ENCODE results near the gene TNXB. TPM values are rescaled to one million over a fixed set of nuclear protein-coding genes. Genes with fewer than 3 reads are reported as not detected.
"Not testable (repeated sequence)": the region's sequence is repeated elsewhere in the genome, so short reads cannot be mapped to it uniquely, and the experiment has no call there.

The TNXB gene
- total RNA-seq, 1 experiment from 2014 or later = 2.7 TPM

DNA sequence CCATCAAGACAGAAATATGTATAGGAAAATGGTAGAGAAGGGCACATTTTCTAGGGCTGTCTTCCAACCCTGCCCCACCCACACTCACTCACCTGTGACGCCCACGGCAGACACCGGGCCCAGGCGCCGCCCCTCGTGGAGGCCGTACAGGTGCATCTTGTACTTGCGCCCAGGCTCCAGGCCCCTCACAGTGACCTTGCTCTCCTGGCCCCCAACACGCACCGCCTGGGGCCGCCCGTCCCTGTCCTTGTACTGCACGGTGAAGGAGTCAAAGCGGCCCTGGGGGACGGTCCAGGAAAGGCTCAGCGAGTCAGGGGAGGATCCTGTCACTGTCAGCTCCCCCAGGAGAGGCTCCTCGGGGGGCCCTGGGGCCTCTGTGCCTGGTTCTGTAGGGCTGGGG is 51.2 kb downstream of the TNXB start:
- BruUV-seq (replicated peaks) = no TSS peak
- Mint-ChIP-seq H3K27me3 (ENCODE audit: insufficient read depth, unreplicated experiment) (peaks cover 10% of the 10 kb centered on the region), H3K9me3 (ENCODE audit: unreplicated experiment) (no peaks in the 10 kb centered on the region), H3K27ac (ENCODE audit: unreplicated experiment) (no peak overlapping the region), H3K4me1 (ENCODE audit: low read depth, unreplicated experiment) (no peaks in the 10 kb centered on the region), H3K36me3 (ENCODE audit: insufficient read depth, unreplicated experiment) (no peaks in the 10 kb centered on the region), H3K4me3 (ENCODE audit: unreplicated experiment) (no peak overlapping the region)
- POLR2A ChIA-PET = no interaction called here
- CTCF ChIA-PET = no interaction called here
- H3K4me3 ChIP-seq (ENCODE audit: low read depth, low read length) = no peak overlapping the region
- no peaks in the 10 kb centered on the region for H3K27me3 ChIP-seq (replicated peaks; ENCODE audit: control insufficient read depth, insufficient read depth, low read length)
- H3K36me3 ChIP-seq (ENCODE audit: control insufficient read depth, insufficient read depth, low read length) = no peaks in the 10 kb centered on the region
- intact Hi-C loops (cut with micrococcal nuclease; ENCODE audit: unreplicated experiment) = no loop called here
- no peaks in the 10 kb centered on the region for H3K4me1 ChIP-seq
- TF ChIP-seq, protein P1, sequence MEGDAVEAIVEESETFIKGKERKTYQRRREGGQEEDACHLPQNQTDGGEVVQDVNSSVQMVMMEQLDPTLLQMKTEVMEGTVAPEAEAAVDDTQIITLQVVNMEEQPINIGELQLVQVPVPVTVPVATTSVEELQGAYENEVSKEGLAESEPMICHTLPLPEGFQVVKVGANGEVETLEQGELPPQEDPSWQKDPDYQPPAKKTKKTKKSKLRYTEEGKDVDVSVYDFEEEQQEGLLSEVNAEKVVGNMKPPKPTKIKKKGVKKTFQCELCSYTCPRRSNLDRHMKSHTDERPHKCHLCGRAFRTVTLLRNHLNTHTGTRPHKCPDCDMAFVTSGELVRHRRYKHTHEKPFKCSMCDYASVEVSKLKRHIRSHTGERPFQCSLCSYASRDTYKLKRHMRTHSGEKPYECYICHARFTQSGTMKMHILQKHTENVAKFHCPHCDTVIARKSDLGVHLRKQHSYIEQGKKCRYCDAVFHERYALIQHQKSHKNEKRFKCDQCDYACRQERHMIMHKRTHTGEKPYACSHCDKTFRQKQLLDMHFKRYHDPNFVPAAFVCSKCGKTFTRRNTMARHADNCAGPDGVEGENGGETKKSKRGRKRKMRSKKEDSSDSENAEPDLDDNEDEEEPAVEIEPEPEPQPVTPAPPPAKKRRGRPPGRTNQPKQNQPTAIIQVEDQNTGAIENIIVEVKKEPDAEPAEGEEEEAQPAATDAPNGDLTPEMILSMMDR (IDR thresholded peaks at IDR 0.05; ENCODE audit: insufficient read depth in 1 of 2, low read depth in 1 of 2, low read length in 1 of 2, severe bottlenecking in 1 of 2, unreplicated experiment in 1 of 2) = no peak
- no peaks in the 10 kb centered on the region for H3K9me3 ChIP-seq
- DNase-seq = no peak

DNA sequence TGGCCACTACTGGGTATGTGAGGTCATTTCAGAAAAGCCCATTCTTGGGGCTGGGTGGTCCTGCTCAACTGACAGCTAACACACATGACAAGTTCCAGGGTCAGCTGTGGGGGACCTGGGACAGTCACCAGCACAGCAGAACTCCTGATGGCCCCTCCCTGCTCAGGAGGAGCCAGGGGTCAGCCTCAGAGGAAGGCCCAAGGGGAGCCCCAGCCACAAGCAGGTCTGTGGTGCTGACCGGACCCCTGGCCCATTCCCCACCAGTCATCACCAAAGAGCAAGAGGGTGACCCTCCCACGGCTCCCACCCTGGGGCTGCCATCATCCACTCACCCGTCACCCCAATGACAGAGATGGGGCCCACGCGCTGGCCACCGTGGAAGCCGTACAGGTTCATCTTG is 52.9 kb downstream of the TNXB start:
- Mint-ChIP-seq H3K36me3 (ENCODE audit: insufficient read depth, unreplicated experiment) (no peaks in the 10 kb centered on the region), H3K4me1 (ENCODE audit: low read depth, unreplicated experiment) (no peaks in the 10 kb centered on the region), H3K9me3 (ENCODE audit: unreplicated experiment) (no peaks in the 10 kb centered on the region), H3K4me3 (ENCODE audit: unreplicated experiment) (no peak overlapping the region), H3K27me3 (ENCODE audit: insufficient read depth, unreplicated experiment) (peaks cover 10% of the 10 kb centered on the region), H3K27ac (ENCODE audit: unreplicated experiment) (no peak overlapping the region)
- no peaks in the 10 kb centered on the region for H3K4me1 ChIP-seq
- intact Hi-C loops (cut with micrococcal nuclease; ENCODE audit: unreplicated experiment) = no loop called here
- no TSS peak for BruUV-seq (replicated peaks)
- POLR2A ChIA-PET = no interaction called here
- H3K27me3 ChIP-seq (replicated peaks; ENCODE audit: control insufficient read depth, insufficient read depth, low read length) = no peaks in the 10 kb centered on the region
- DNase-seq = no peak
- CTCF ChIA-PET = no interaction called here
- TF ChIP-seq, protein P1 (IDR thresholded peaks at IDR 0.05; ENCODE audit: insufficient read depth in 1 of 2, low read depth in 1 of 2, low read length in 1 of 2, severe bottlenecking in 1 of 2, unreplicated experiment in 1 of 2) = no peak
- H3K4me3 ChIP-seq (ENCODE audit: low read depth, low read length) = no peak overlapping the region
- H3K36me3 ChIP-seq (ENCODE audit: control insufficient read depth, insufficient read depth, low read length) = no peaks in the 10 kb centered on the region
- no peaks in the 10 kb centered on the region for H3K9me3 ChIP-seq

DNA sequence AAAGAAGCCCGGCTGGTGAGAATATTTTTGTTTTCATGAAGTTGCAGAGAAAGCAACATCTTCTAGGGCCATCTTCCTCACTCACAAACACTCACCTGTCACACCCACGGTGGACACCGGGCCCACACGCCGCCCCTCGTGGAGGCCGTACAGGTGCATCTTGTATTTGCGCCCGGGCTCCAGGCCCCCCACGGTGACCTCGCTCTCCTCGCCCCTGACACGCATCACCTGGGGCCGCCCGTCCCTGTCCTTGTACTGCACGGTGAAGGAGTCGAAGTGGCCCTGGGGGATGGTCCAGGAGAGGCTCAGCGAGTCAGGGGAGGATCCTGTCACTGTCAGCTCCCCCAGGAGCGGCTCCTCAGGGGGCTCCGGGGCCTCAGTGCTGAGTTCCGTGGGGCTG is 53.4 kb downstream of the TNXB start:
- H3K36me3 Mint-ChIP-seq (ENCODE audit: insufficient read depth, unreplicated experiment); H3K4me3 ChIP-seq (ENCODE audit: low read depth, low read length); H3K4me1 ChIP-seq; H3K9me3 Mint-ChIP-seq (ENCODE audit: unreplicated experiment); H3K4me1 Mint-ChIP-seq (ENCODE audit: low read depth, unreplicated experiment); CTCF ChIA-PET; intact Hi-C loops (cut with micrococcal nuclease; ENCODE audit: unreplicated experiment); H3K27ac Mint-ChIP-seq (ENCODE audit: unreplicated experiment); DNase-seq; H3K36me3 ChIP-seq (ENCODE audit: control insufficient read depth, insufficient read depth, low read length); H3K27me3 ChIP-seq (replicated peaks; ENCODE audit: control insufficient read depth, insufficient read depth, low read length); H3K4me3 Mint-ChIP-seq (ENCODE audit: unreplicated experiment); H3K9me3 ChIP-seq; BruUV-seq (replicated peaks); POLR2A ChIA-PET: not testable (repeated sequence)
- peaks cover 10% of the 10 kb centered on the region for H3K27me3 Mint-ChIP-seq (ENCODE audit: insufficient read depth, unreplicated experiment)

DNA sequence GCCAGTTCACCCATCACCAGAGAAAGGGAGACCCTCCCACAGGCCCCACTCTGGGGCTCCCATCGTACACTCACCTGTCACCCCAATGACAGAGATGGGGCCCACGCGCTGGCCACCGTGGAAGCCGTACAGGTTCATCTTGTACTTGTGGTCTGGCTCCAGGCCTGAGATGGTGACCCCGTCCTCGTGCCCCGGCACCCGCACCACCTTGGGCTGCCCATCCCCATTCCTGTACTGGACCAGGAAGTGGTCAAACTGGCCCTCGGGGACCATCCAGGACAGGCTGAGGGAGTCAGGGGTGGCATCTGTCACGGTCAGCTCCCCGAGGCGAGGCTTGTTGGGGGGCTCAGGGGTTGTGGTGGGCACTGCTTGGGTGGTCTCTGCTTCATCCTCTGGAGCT is 55.8 kb downstream of the TNXB start:
- BruUV-seq (replicated peaks) = not testable (repeated sequence)

DNA sequence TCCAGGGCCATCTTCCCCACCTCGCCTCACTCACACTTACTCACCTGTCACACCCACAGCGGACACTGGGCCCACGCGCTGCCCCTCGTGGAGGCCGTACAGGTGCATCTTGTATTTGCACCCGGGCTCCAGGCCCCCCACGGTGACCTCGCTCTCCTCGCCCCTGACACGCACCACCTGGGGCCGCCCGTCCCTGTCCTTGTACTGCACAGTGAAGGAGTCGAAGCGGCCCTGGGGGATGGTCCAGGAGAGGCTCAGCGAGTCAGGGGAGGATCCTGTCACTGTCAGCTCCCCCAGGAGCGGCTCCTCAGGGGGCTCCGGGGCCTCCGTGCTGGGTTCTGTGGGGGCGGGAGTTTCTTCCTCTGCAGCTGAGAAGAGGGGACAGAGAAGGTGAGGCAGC is 56.5 kb downstream of the TNXB start:
- H3K36me3 ChIP-seq (ENCODE audit: control insufficient read depth, insufficient read depth, low read length); H3K4me3 ChIP-seq (ENCODE audit: low read depth, low read length); BruUV-seq (replicated peaks); DNase-seq; H3K4me1 ChIP-seq; CTCF ChIA-PET; intact Hi-C loops (cut with micrococcal nuclease; ENCODE audit: unreplicated experiment); POLR2A ChIA-PET; H3K4me1 Mint-ChIP-seq (ENCODE audit: low read depth, unreplicated experiment); H3K27me3 Mint-ChIP-seq (ENCODE audit: insufficient read depth, unreplicated experiment); H3K27me3 ChIP-seq (replicated peaks; ENCODE audit: control insufficient read depth, insufficient read depth, low read length); H3K27ac Mint-ChIP-seq (ENCODE audit: unreplicated experiment); H3K4me3 Mint-ChIP-seq (ENCODE audit: unreplicated experiment); H3K36me3 Mint-ChIP-seq (ENCODE audit: insufficient read depth, unreplicated experiment); H3K9me3 Mint-ChIP-seq (ENCODE audit: unreplicated experiment); H3K9me3 ChIP-seq: not testable (repeated sequence)

More for the DNA sequence above, 55.8 kb downstream of the TNXB start:
- H3K9me3 ChIP-seq; H3K27me3 ChIP-seq (replicated peaks; ENCODE audit: control insufficient read depth, insufficient read depth, low read length); CTCF ChIA-PET; H3K4me3 Mint-ChIP-seq (ENCODE audit: unreplicated experiment); H3K4me1 ChIP-seq; H3K4me3 ChIP-seq (ENCODE audit: low read depth, low read length); H3K36me3 ChIP-seq (ENCODE audit: control insufficient read depth, insufficient read depth, low read length); POLR2A ChIA-PET; H3K9me3 Mint-ChIP-seq (ENCODE audit: unreplicated experiment); intact Hi-C loops (cut with micrococcal nuclease; ENCODE audit: unreplicated experiment); H3K36me3 Mint-ChIP-seq (ENCODE audit: insufficient read depth, unreplicated experiment); H3K27ac Mint-ChIP-seq (ENCODE audit: unreplicated experiment); H3K27me3 Mint-ChIP-seq (ENCODE audit: insufficient read depth, unreplicated experiment); DNase-seq; H3K4me1 Mint-ChIP-seq (ENCODE audit: low read depth, unreplicated experiment): not testable (repeated sequence)

All from Caco-2 (cell line).